ENCODE measurements around the gene PDE11A. TPM values are rescaled to one million over a fixed set of nuclear protein-coding genes. Genes with fewer than 3 reads are reported as not detected.

The PDE11A gene
- total RNA-seq, 1 experiment from 2014 or later, result 0.24 TPM

DNA sequence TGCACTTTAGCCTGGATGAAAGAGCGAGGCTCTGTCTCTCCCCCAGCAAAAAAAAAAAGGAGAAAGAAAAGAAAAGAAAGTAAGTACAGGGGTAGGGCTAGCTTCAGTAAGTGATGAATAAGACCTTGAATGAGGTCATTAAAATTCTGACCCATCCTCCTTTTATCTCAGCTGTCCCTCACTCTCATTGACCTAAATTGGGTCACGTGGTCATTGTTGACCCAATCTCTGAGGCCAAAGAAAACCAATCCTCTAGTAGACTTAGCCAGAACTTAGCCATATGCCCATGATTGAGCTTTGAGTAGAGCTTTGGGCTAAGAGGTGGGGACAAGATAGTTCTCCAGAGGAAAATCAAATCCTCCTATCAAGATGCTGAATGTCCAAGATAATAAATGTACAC is 149.3 kb downstream of the PDE11A start:
- DNase-seq (ENCODE audit: low read depth), result no peak

DNA sequence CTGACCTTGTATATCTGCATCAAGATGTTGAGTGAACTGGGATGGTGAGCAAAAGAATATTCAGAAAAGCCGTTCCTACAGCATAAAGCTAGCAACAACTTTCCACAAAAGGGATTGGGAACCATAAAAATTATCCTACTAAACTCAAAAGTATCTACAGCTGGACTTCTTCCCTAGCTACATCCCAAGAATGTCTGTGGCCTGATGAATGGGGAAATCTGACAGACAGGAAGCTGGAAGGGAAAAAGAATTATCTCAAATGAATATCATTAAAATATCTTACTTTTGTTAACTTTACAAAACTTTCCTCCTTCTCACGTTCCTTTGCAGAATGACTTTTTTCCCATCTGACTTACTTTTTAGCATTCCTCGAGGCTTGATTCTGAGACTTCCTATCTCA is 150.9 kb downstream of the PDE11A start:
- DNase-seq (ENCODE audit: low read depth), result no peak

DNA sequence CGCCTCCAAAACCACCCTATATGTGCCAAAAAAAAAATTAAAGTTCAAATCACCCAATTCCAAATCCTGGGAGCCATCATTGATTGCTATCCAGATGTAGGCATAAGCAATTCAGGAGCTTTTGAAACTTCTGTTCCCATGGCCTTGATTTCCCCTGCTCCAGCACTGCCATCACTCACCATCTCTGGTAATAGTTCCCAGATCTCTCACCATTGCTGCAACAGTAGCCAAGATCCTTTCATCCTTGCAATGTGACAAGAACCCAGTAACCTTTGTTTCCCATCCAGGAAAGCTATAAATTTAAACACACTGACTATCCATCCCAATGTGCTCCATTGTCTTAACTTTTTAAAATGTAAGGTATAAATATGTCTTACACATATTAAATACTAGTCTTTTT is 155.4 kb downstream of the PDE11A start:
- DNase-seq (ENCODE audit: low read depth), result no peak

DNA sequence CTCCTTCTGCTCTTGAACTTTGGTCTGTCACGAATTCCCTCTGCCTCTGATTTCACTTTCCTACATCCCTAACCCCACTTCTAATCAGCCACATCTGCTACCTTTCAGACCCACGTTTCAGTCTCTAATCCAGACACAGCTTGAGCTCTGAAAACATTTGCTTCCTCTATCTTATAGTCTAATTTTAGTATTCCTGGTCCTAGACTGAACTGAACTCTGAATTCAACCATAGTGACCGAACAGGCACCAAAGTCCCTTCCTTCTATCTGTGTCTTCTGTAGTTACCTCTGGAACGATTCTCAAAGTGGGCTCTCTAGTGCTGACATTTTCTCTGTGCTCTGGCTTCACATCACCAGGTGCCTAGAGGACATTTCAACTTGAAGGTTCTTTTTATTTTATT is 156.2 kb downstream of the PDE11A start:
- no peak for DNase-seq (ENCODE audit: low read depth)

DNA sequence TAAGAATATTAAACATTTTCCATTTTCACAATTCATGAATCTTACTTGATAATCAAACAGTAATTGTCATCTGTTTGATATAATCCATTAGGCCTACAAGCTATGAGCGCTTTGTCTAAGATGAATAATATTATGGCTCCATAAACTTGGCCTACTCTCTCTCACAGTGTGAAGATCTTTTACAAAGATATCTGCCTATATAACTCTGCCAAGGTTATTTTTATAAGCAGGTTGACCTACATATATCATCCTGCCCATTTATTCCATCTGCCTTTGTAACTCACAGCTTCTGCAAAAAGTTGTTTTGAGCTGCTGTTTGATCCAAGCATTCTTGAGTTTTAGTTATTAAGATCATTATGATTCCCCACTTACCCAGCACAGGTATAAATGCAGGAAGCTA is 158.3 kb downstream of the PDE11A start:
- no peak for DNase-seq (ENCODE audit: low read depth)

DNA sequence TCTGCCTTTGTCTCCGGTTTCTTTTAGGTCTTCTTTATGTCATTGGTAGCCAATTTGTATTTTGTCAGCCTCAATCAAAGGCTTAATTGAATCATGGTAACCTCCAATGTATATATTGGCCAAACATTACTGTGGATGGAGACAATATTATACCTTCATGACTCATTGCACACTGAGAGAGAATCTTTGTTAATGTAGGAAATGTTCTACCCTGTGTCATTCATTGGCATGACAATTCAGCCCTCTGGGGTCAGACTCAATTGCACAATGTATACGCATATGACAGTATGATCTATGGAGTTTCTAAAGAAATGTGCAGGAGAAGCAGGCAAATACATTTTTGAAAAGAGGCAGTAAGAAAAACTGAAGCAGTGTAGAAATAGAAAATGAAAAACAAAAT is 162.6 kb downstream of the PDE11A start:
- no peak for DNase-seq (ENCODE audit: low read depth)

DNA sequence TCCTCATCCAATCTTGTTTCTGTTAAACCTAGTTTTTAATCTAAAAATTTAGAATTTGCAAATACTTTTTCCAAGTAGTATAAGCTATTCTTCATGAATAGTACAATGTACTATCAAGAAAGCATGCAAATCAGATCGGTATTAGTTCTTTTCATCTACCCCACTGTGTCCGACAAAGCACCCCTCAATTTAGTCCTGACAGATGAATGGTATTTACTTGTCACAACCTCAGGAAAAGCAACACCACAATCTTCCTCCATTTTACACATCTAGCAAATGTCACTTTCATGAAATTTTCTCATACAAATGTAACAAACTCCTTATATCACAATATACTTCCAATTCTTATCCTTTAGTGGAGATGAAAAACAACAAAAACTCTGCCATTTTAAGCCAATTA is 163.8 kb downstream of the PDE11A start:
- DNase-seq (ENCODE audit: low read depth), result no peak

DNA sequence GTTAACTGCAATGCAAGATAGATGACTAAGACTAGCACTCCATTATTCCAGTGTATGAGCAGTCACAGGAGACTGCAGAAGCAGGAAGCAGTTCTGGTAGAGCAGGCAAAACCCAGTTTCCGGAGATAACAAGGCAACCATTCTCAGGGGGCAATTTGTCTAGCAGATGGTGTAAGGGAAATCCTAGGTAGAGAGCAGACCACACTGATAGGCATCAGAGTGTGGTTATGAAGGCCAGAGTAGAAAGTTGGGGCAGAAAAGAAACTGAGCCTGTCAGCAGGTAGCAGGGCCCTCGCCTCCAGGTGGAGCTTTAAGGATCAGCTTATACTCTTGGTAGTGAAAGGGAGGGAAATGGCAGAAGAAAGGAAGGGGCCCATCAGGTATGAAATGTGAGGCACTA is 164.4 kb downstream of the PDE11A start:
- DNase-seq (ENCODE audit: low read depth), result no peak

DNA sequence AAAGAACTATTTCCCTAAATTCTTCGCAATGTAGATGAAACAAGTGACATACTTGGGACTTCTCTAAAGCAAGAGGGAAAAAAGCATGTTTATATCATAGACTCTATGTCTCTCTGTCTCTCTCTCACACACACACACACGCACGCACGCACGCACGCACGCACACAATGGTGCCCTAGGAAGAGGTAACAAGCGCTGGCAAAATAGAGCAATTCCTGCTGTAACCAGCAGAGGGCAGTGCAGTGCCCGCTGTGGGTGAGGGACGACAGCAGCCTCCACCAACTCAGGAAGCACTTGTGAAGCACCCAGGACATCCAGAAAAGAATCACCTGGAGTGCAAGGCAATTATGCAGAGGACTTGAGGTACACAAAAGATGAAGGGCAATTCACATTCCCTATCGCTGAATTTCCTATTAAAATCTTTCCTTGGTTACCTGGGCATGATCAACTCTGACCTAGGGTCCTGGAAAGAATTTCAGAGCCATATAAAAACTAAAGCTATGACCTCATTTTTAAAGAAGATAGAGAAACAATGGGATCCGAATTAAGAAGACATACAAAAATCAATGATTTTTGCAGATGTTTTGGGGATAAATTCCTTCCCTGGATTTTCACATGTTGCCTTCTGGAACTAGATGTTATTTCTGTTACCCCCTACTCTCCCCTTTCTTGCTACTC is 166.4 kb downstream of the PDE11A start:
- DNase-seq (ENCODE audit: low read depth), result peak; percentile 52

DNA sequence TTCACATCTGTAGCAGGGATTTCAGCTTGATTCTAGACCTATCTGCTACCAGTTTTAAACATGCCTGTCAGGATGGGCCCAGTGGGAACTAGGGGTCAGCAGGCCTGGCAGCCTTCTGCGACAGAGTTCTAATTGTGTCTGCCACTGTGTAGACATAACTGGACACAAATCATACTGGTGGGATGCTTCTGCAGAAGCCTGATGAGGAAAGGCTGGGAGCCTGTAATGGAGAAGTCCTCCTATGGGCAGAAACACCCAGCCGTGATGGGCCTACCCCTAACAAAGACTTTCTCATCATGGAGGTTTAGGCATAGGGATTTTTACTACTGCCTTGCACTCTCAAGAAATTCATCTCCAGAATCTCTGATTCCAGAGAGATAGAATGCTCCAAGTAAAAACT is 166.9 kb downstream of the PDE11A start:
- DNase-seq (ENCODE audit: low read depth), result no peak

DNA sequence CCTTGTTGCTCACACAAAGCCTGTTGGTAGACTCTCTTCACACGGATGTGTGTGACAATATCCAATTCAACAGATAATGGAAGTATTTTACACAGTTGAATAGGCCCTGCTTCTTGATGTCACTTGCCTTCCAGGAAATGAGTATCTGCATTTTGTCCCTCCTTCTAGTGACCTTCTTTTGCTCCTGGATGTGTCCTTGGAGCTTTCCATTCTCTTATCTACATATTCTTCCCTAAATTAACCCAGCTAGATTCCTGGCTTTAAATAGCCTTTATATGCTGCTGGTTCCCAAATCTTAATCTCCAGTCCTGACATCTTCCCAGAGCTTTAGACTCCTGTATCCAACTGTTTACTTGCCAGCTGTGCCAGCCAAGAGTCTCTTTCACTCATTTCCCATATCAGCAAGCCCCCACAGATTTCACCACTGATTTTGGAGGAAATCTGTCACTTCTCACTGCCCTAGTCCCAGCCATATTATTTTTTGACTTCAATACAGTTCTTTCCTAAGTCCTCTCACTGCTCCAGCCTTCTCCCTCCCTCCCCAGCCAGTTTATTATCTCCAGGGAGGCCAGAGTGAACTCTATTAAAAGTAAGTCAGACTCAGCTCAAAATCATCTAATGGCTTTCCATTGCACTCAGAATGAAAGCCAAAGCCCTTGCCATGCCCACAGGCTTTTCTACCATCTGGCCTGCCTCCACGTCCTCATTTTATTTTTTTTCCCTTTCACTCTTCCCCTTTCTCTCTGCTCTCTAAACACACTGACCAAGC is 170.0 kb downstream of the PDE11A start:
- no peak for DNase-seq (ENCODE audit: low read depth)

DNA sequence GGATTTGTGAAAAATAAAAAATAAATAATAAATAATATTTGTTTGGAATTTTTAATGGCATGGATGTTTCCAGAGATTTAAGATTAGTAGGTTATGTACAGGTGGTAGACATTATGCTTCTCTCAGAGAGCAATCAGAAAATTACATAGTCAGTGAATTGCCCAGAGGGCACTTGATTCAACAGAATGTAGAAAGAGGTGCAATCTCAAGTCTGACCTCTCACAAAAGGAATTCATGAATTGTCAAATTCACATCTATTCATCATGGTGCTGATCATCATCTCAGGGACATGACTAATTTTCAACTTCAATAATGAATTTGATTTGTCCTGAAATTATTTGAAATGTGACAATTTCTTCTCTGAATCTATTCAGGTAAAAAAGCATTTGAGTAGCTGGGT is 172.5 kb downstream of the PDE11A start:
- DNase-seq (ENCODE audit: low read depth), result no peak

DNA sequence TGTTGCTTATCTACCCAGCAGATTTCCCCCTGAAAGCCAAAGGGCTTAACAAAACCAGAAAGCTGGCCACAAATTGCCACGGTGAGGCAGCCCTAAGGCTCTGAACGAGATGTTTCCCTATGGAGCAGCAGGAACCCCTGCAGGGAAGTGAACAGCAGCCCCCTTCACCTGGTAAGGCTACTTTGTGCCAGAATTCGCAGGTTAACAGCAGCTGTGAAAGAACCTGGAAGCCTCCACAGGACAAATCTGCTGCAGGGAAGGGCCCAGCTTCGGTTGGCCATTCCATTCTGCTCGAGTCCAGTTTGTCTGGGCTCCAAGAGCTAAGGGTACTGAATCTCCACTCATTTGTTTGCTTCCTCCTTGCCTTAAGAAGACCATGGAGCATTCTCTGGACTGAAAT is 175.3 kb downstream of the PDE11A start:
- DNase-seq (ENCODE audit: low read depth), result no peak

DNA sequence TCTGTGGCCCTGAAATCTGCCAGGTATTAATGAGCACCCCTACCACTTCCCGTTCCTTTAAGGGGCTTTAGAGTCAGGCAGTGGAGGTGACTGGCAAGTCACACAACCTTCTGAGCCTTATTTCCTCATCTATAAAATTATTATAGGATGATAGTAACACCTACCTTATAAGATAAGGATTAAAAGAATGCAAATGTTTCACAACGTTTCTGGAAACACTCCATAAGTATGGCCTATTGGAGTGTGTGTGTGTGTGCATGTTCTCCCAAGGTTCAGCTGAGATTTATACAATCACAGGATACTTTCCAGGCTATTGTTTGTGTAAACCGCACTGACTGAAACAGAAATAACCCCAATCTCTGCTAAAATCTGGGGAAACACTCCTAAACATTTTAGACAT is 176.0 kb downstream of the PDE11A start:
- DNase-seq (ENCODE audit: low read depth), result no peak

DNA sequence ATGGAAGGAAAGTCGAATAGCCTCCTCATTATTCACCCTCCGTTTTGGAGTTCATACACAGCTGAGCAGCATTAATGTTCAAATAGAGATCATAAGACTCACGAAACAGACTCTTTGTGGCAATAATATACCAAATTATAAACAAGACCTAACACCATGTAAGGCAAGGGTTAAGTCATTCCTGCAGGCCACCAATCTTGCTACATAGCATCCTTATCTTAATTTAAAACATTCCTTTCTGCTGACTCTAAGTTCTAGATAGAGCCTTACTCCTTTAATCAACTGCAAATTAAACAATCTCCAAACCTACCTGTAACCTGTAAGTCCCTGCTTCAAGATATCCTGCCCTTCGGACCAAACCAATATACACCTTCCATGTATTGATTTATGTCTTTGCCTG is 178.0 kb downstream of the PDE11A start:
- no peak for DNase-seq (ENCODE audit: low read depth)

DNA sequence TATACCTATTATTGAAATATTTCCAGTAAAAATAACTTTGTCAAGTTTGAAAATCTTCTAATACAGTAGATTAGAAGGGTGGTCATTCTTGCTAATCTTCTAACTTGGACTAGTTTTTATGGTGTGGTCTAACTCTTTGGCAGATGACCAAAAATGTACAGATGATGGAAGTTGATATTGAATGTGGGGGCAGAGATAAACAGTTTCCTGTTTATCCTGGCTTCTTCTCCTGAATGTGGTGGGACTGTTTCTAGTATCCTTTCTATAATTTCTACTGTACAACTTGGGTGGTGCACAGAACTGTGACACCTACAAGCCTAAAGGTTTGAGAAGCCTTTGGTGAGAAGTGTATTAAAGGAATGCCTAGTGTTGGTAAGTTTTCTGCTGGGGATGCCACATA is 178.7 kb downstream of the PDE11A start:
- no peak for DNase-seq (ENCODE audit: low read depth)

DNA sequence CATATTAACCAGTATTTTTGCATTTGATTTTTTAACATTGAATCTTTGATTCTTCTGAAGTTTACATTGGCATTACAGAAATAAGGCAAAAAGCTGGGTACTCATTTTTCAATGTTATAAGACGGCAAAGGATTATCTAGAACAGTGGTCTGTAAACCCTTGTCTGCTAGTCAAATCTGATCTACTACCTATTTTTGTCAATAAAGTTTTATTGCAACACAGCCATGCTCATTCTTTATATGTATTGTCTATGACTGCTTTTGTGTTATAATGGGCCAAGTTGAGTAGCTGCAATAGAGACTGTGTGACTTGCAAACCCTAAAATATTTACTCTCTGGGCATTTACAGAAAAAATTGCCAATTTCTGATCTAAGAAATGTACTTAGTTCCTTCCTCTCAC is 181.0 kb downstream of the PDE11A start:
- DNase-seq (ENCODE audit: low read depth), result no peak

DNA sequence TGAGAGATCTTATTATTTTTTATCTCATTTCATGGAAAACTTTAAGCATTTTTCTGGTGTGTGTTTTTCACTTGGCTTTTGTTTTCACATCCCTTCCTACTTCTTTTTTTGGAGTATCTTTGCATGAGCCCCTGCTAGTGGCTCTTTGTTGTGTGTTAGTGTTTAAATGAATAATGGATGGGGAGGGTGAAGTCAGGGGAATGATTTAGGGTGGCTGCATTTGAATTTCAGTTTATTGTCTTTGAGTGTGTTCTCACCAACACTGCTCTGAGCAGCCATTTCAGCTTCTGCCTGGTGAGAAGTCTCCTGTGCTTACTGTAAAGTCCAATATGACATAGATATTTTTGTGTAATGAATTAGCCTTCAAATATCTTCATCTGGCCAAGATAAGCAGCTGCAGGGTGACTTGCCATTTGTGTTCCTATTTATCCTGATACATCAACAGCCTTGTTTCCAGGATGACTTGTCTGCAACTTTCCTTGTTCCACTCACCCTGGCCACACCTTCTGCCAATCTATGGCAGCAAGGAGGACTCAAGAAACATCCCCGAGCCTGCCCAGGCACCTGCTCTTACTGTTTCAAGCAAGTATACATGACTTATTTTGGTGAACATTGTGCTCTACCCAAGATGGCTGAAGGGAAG is 182.6 kb downstream of the PDE11A start:
- DNase-seq (ENCODE audit: low read depth), result no peak

DNA sequence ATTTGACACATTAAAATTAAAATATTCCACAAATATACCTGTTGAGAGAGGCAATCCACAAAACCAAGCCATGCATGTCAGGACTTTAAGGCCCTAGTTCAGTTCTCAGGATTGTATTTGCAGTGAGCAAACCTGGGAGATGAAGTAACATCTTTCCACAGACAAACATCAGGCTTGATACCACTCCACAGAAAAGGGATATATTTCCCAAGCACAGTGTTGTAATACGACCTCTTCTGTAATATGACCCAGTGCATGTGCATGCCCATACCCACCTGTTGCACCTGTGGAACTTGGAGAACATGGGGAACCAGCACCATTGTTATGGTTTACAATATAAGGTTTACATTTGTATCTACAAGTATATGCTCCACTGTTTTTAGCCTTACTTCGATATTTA is 184.0 kb downstream of the PDE11A start:
- no peak for DNase-seq (ENCODE audit: low read depth)

DNA sequence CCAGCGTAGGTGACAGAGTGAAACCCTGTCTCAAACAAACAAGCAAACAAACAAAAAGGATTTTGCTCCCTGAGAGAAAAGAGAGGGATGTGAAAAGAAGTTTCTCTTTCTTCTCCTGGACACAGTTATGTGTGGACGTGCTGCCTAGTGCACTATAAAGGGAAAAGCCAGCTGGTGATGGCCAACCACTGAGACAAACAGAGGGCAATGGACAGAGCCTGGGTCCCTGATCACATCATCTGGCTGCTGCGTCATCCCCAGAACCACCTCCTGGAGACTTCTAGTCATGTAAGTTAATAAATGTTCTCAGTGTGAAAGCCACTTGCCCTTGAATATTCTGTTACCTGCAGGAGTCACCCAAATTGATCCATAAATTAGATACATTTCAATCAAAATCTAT is 184.9 kb downstream of the PDE11A start:
- no peak for DNase-seq (ENCODE audit: low read depth)

DNA sequence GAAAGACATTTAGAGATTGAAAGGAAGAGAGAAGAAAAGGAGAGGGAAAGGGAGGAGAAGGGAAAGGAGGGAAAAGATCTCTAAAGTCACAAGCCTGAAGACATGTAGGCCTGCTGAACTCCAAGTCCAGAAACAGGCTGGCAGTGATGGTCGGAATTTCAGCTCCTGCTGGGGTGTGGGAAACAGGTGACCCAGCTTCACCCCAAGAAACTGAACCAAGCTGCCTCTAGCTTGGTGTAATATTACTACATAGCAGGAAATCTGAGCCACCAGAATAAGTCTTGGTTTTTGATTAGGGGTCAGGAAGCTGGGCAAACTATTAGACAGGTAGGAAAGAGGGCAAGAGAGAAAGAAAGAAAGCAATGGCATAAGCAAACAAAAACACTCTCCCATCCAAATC is 185.8 kb downstream of the PDE11A start:
- DNase-seq (ENCODE audit: low read depth), result no peak

DNA sequence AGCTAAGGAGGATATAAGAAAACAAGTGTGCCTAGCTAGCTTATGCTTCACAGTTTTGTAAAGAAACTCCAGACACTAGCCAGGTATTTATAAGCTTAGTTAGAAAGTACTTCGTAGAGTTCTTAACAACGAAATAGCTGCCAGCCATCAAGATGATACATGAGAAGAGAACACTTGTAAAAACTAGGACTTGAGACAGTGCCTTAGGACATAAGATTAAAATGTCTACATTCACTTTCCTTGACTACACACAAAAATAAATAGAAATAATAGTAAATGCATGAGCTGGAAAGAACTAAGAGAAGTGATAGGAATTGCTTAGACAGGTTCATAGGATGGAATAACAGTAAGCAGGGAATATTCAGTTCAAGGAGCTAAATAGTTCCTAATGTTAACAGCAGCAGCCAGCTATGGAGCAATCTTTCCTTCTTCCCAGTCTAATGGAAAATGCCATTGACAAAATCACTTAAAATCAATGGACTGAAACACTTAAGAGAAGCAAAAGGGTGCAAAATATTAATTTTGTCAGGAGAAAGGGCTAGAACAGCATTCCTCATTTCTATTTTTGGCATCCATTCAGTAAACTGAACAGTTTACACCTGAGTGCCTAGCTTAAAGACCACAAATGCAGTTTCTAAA is 186.6 kb downstream of the PDE11A start:
- DNase-seq (ENCODE audit: low read depth), result no peak

DNA sequence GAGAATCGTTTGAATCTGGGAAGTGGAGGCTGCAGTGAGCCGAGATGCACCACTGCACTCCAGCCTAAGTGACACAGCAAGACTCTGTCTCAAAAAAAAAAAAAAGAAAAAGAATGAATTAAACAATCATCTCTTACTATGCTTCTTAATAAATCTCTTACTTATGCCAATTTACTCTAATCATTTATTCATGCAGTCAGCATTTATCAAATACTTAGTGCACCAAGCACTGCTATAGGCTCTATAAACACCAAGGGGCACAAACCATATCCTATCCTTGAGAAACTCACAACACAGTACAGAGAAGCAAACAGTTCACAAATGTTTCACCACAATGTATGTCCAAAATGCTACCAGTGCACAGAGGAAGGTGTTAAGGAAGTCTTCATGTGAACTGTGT is 189.4 kb downstream of the PDE11A start:
- no peak for DNase-seq (ENCODE audit: low read depth)

Data from RPMI7951 (cell line).